HCEC 1CT (cell line): ENCODE results near the gene NXPH3.
"Not testable (repeated sequence)": the region's sequence is repeated elsewhere in the genome, so short reads cannot be mapped to it uniquely, and the experiment has no call there.

Source experiments
- DNase-seq: peaks from one replicate; pipeline ENCODE4 v3.0.0-alpha.2; 2017

Gene NXPH3

GRCh38 chr17:49575679-49576087 lies at the start of gene NXPH3:
Gene NXPH3 (plus strand): TSS chr17:49575871. CDS start chr17:49576220, 349 bp downstream.
- DNase-seq = no peak

- no peak for DNase-seq
Measured at GRCh38 chr17:49527927-49528651, 47.6 kb upstream of the NXPH3 start.

- no peak for DNase-seq
Measured at GRCh38 chr17:49528966-49529365, 46.7 kb upstream of the NXPH3 start.

- no peak for DNase-seq
Measured at GRCh38 chr17:49530118-49530517, 45.6 kb upstream of the NXPH3 start.

DNA sequence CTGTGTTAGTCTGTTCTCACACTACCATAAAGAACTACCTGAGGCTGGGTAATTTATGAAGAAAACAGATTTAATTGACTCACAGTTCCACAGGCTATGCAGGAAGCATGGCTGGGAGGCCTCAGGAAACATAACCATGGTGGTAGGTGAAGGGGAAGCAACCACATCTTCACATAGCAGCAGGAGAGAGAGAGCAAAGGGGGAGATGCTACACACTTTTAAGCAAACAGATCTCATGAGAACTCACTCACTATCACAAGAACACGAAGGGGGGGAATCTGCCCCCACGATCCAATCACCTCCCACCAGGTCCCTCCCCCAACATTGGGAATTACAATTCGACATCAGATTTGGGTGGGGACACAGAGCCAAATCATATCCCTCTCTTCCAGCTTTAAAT lies 31.8 kb upstream of the NXPH3 start:
- DNase-seq = no peak

DNA sequence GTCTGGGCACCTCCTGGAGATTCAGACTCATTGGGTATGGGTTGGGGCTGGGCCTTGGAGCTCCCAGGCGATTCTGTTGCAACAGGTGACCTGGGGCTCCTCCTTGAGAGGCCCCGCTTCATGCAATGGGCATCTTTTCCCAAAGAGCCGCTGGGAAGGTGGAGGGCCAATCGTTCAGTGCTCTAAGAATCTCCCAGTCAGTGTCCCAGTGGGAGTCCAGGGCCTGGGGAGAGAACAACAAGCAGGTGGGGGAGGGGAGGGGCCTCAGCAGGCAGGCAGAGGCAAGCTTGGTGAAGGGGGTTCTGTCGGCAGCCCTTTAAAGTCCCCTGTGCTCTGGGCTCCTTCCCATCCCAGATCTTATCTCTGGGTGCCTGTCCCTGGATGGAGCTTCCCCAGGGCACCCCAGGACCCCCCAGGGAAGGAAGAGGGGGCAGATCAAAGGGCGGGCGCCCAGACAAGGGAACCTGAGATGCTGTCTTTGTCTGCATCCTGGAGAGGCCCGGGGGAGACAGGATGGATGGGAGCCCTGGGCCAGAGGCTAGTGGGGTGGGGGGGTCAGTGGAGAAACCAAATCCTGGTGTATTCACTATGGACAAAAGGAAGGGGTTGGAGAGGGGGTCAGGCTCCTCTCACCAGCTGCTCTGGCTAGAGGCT lies 30.5 kb upstream of the NXPH3 start:
- no peak for DNase-seq

DNA sequence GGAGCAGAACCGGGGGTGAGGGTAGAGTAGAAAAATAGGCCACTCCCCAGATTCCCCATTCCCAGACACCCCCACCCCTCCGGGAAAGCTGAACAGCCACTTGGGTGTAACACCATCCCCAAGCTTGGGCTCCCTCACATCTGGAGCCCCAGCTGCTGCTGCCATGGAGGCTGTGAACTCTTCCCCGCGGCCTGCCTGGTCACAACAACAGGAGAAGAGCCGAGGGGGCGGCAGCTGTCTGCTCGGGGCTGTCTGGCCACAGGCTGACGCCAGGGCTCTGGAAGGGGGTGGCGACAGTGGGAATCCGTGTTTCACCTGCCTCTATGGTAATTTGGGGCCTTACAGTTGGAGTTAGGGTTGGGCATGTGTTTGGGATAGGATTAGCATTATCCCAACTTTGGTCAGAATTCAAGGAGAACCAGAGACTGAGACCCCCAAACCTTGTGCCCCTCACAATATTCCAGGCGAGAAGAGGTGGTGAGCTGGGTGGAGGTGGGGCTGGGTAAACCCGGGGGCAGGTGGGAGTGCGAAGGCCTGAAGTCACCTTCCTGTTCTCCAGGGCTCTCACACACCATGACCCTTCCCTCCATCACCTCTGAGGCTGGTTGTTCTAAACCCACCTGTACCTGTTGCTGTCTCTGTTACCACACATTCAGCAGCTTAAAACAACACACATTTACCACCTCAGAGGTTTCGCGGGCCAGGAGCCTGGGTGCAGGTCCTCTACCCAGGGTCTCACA lies 29.7 kb upstream of the NXPH3 start:
- no peak for DNase-seq

GRCh38 chr17:49546546-49547535 lies 28.8 kb upstream of the NXPH3 start:
- DNase-seq = no peak

- no peak for DNase-seq
Measured at GRCh38 chr17:49547566-49547965, 28.1 kb upstream of the NXPH3 start.

DNA sequence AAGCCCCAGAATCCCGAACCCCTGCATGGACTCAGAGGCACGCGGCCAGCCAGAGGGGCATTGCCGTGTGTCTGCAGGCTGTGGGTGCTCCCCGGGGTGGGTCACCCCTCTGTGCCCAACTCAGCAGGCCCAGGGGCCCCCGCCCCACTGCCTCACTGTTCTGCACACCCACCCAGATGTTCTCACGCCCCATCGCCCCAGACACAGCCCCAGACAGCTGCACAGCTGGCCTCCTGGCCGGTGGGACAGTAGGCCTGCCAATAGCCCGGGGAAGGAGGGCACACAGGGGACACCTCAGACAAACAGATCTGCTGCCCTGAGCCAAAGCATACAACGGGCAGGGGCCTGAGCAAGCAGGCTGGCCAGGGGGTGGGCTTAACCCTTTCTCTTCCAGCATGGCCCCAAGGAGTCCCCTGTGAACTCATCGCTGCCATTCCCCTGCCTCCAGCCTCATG lies 27.6 kb upstream of the NXPH3 start:
- DNase-seq = no peak

GRCh38 chr17:49548506-49549310 lies 27.0 kb upstream of the NXPH3 start:
- DNase-seq = peak; percentile 13

- DNase-seq = no peak
Measured at GRCh38 chr17:49549311-49549605, 26.4 kb upstream of the NXPH3 start.

GRCh38 chr17:49549691-49550678 lies 25.7 kb upstream of the NXPH3 start:
- no peak for DNase-seq

DNA sequence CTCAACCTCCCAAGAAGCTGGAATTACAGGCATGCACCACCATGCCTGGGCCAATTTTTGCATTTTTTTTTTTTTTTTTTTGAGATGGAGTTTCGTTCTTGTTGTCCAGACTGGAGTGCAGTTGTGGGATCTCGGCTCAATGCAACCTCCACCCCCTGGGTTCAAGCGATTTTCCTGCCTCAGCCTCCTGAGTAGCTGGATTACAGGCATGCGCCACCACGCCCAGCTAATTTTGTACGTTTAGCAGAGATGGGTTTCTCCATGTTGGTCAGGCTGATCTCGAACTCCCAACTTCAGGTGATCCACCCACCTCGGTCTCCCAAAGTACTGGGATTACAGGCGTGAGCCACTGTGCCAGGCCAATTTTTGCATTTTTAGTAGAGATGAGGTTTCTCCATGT lies 24.9 kb upstream of the NXPH3 start:
- not testable (repeated sequence) for DNase-seq

- DNase-seq = no peak
Measured at GRCh38 chr17:49551221-49552069, 24.2 kb upstream of the NXPH3 start.

DNA sequence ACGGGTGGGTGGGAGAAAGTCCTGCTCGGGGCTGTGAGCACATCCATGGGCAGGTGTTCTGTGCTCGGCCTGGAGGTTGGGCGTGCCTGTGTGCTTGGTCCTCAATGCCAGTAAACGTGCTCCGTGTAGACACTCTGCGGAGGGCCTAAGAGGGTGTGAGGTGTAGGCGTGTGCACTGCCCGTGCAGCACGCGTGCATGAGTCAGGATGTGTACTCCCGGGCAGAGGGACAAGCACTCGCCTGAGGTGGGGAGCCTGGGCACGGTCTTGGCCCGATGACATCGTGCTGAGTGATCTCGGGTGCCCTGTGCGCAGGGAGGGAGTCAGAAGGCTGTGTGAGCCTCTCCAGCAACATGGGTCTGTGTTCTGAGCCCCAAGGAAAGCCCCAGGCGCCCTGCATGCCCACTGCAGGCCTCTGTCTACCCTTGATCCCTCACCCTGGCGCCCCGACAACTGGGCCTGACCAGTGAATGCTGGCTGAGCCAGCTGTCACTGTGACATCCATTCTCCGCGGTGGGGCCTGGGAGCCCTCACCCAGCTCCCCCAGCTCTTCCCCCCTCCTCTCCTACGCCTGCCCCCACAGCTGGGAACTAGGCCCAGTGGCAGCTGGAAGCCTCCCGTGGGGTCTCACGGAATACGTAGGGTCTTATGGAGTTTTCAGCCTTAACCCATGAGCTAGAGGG lies 23.5 kb upstream of the NXPH3 start:
- peak; percentile 15 for DNase-seq

DNA sequence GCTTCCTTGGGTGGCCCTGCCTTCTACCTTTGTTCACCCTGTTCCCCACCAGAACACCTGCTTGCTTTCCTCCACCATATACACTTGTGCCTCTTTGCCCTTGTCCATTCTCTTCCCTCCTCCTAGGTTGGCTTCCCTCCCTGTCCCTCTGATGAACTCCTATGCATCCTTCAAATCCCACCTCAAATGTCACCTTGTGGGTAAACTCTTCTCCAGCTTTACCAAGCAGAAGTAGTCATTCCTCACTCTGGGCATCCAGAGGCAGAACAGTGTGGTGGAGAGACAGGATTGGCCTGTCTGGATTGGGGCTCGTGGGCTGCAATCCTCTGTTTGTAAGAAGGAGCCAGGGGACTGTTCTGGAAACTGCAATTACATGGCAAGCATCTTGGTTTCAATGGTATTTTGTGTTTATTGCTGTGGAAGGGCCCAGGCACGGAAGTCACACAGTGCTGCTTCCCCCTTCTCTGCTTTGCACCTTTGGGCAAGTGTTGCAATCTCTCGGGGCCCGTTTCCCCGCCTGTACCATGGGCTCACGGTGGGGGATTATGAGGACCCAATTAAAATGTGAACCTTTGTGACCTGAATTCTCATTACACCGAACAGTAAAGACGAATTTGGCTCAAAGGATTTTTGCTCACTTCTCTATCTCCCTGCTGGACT lies 21.9 kb upstream of the NXPH3 start:
- DNase-seq = no peak

DNA sequence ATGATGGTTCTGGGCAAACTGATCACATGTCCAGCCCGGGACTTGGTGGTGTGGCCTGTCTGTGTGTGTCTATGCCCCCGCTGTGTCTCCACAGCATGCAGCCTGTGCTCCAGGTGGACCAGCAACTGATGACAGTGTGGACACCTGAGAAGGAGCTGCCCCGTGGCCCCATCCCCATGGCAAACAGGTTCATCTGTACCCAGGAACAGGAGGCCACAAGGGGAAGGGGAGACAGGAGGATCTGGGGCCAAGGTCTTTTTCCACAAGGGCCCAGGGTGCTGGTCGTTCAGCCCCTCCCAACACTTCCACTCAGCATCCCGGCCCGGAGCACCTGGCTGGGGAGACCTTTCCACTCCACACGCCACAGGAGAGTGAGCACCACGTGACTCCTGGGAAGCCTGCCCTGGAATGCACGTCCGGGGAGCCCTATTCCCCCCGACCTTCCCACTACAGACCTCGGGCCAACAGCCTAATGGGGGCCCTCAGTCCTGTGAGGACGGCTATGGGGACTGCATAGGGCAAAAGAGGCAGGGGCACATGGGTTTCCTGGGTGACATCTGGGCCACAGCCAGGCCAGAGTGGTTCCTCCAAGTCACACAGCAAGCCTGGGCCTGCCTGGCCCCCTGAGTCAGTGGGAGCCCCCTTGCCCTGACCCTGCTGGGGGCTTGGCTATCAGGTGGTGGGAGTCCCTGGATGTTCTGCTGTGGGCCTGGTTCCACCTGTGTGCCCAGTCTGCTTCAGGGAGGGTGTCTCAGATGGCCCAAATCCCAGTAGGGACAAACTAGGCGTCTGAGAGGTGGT lies 20.8 kb upstream of the NXPH3 start:
- DNase-seq = no peak
